Measurements from ENCODE around the gene PTBP3. TPM values are rescaled to one million over a fixed set of nuclear protein-coding genes. Genes with fewer than 3 reads are reported as not detected.

Gene PTBP3
- total and polyA plus RNA-seq, 2 of the 4 experiments (the other 2 are of a cell fraction), result 8.6 to 15.6 TPM

GRCh38 chr9:112258106-112258505 lies 75.3 kb downstream of the PTBP3 start:
- no peak overlapping the region for H3K27ac ChIP-seq (ENCODE audit: insufficient read depth, low read length)
- ATAC-seq (ENCODE audit: low read depth), result no peak
- no peak overlapping the region for H4K5ac ChIP-seq (ENCODE audit: low read depth, low read length)
- H3K9me3 ChIP-seq (ENCODE audit: control insufficient read depth, insufficient read depth, low read length), result no peaks in the 10 kb centered on the region
- in situ Hi-C loops (cut with MboI; ENCODE audit: low sequenced_read_pairs) (no loop called here), intact Hi-C loops (cut with micrococcal nuclease) (no loop called here), dilution Hi-C loops (cut with HindIII; ENCODE audit: low sequenced_read_pairs, unreplicated experiment) (no loop called here)
- peaks cover 2% of the 10 kb centered on the region; the same call in 1 of the 2 replicates for H3K4me1 ChIP-seq (ENCODE audit: control insufficient read depth, insufficient read depth, low read length)
- H2AK5ac ChIP-seq (ENCODE audit: low read depth, low read length), result no peak overlapping the region
- BruUV-seq (replicated peaks), result no TSS peak
- H3K56ac ChIP-seq (ENCODE audit: extremely low read depth, insufficient read depth, low read length), result no peak overlapping the region
- no peaks in the 10 kb centered on the region for H3K27me3 ChIP-seq (ENCODE audit: control insufficient read depth, insufficient read depth, low read length)
- no CpG with 5 or more reads among the region's 2 CpGs for WGBS, 2 experiments (ENCODE audit: extremely low coverage in 2 of 2, insufficient read length in 1 of 2)
- POLR2A ChIA-PET (ENCODE audit: unreplicated experiment), result no interaction called here
- no peaks in the 10 kb centered on the region; the same call in 1 of the 2 replicates for H3K36me3 ChIP-seq (ENCODE audit: control insufficient read depth, insufficient read depth, low read length)
- H3K23ac ChIP-seq (ENCODE audit: low read depth, low read length), result no peak overlapping the region
- peaks cover 6% of the 10 kb centered on the region; the same call in 1 of the 2 replicates for H4K20me1 ChIP-seq (ENCODE audit: insufficient read depth, low read length)
- no peak overlapping the region for H3K9ac ChIP-seq (ENCODE audit: low read depth, low read length)
- H3K4me2 ChIP-seq (ENCODE audit: low read depth, low read length), result no peak overlapping the region
- no peaks in the 10 kb centered on the region; the same call in 1 of the 2 replicates for H3K9me1 ChIP-seq (ENCODE audit: insufficient read depth, low read length)
- no peak overlapping the region for H3K18ac ChIP-seq (ENCODE audit: low read depth, low read length)
- no peak overlapping the region for H2BK5ac ChIP-seq (ENCODE audit: low read depth, low read length, poor library complexity, severe bottlenecking)
- no peak for DNase-seq
- TF ChIP-seq CHD1 (IDR thresholded peaks at IDR 0.05; ENCODE audit: low read depth, low read length), result no peak
- TF ChIP-seq RAD21 (IDR thresholded peaks at IDR 0.05; ENCODE audit: low read length), result no peak
- TF ChIP-seq, protein P1, sequence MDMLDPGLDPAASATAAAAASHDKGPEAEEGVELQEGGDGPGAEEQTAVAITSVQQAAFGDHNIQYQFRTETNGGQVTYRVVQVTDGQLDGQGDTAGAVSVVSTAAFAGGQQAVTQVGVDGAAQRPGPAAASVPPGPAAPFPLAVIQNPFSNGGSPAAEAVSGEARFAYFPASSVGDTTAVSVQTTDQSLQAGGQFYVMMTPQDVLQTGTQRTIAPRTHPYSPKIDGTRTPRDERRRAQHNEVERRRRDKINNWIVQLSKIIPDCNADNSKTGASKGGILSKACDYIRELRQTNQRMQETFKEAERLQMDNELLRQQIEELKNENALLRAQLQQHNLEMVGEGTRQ (IDR thresholded peaks at IDR 0.05; ENCODE audit: low read depth, low read length), result no peak
- no peak for TF ChIP-seq ELK1 (IDR thresholded peaks at IDR 0.05; ENCODE audit: borderline replicate concordance, low read depth, low read length)
- TF ChIP-seq CEBPB (IDR thresholded peaks at IDR 0.05; ENCODE audit: low read depth, low read length), result no peak
- TF ChIP-seq CTCF (conservative IDR thresholded peaks at IDR 0.05; ENCODE audit: low read depth, low read length), result no peak
- TF ChIP-seq POLR2A (IDR thresholded peaks at IDR 0.05; ENCODE audit: low read depth, low read length), result no peak
- no peak for TF ChIP-seq RFX5 (IDR thresholded peaks at IDR 0.05; ENCODE audit: low read depth, low read length)
- no peak for TF ChIP-seq SMC3 (IDR thresholded peaks at IDR 0.05; ENCODE audit: low read depth, low read length)
- TF ChIP-seq NFE2L2 (IDR thresholded peaks at IDR 0.05; ENCODE audit: low read depth, low read length), result no peak
- TF ChIP-seq MAFK (IDR thresholded peaks at IDR 0.05; ENCODE audit: low read depth, low read length), result no peak
- no peak for TF ChIP-seq BHLHE40 (IDR thresholded peaks at IDR 0.05; ENCODE audit: low read depth, low read length)
- no peak for TF ChIP-seq MAZ (IDR thresholded peaks at IDR 0.05; ENCODE audit: borderline replicate concordance, low read depth, low read length)
- TF ChIP-seq FOS (IDR thresholded peaks at IDR 0.05; ENCODE audit: low read depth, low read length), result no peak
- TF ChIP-seq RCOR1 (IDR thresholded peaks at IDR 0.05; ENCODE audit: insufficient replicate concordance, low read length), result no peak
- no peak for TF ChIP-seq MXI1 (IDR thresholded peaks at IDR 0.05; ENCODE audit: borderline replicate concordance, low read depth, low read length)
- peaks cover 40 to 52% of the 10 kb centered on the region in 2 experiments for H3K79me1 ChIP-seq (ENCODE audit: low read depth in 1 of 2, low read length in 2 of 2)
- no peak overlapping the region for H4K91ac ChIP-seq (ENCODE audit: insufficient read depth, low read depth, low read length)
- no peak overlapping the region for H2BK15ac ChIP-seq (ENCODE audit: low read depth, low read length)
- no peak overlapping the region for H2AK9ac ChIP-seq (replicated peaks; ENCODE audit: low read depth, low read length, poor library complexity)
- no peak overlapping the region for H3K4me3 ChIP-seq (ENCODE audit: insufficient read depth, low read depth, low read length)
- no peak overlapping the region for H2BK20ac ChIP-seq (ENCODE audit: low read depth, low read length)
- CTCF ChIA-PET, result no interaction called here
- no peak overlapping the region for H3K4ac ChIP-seq (ENCODE audit: low read depth, low read length)
- H4K8ac ChIP-seq (ENCODE audit: low read depth in 2 of 2, low read length in 2 of 2), result no peak overlapping the region
- no peak overlapping the region for H3K14ac ChIP-seq (replicated peaks; ENCODE audit: low read depth, low read length)
- H2AFZ ChIP-seq (replicated peaks; ENCODE audit: low read length, poor library complexity), result no peak overlapping the region
- H2BK120ac ChIP-seq (ENCODE audit: low read depth, low read length), result no peak overlapping the region

Measured in IMR-90 (cell line).